T-helper 1 cell treated with Interleukin-12 subunit alpha and Interleukin-12 subunit beta and Interleukin-4 antibody, amounts not matched to agents 30 μg/mL and 1 μg/mL, for 36 hours (primary cell): ENCODE results near the gene PRKAG1.

Source experiments
- H3K27ac Mint-ChIP-seq: one replicate; pipeline ENCODE4 v1.8.0; 2021; ENCODE audit warnings: mild to moderate bottlenecking, mixed read lengths
- H3K27me3 Mint-ChIP-seq: one replicate; pipeline ENCODE4 v1.8.0; 2021; ENCODE audit warnings: low read depth, mixed read lengths
- H3K36me3 Mint-ChIP-seq: one replicate; pipeline ENCODE4 v1.8.0; 2021; ENCODE audit warnings: low read depth, mixed read lengths
- H3K4me1 Mint-ChIP-seq: one replicate; pipeline ENCODE4 v1.8.0; 2021; ENCODE audit warnings: low read depth, mixed read lengths
- H3K4me3 Mint-ChIP-seq: one replicate; pipeline ENCODE4 v1.8.0; 2021; ENCODE audit warnings: mild to moderate bottlenecking, moderate library complexity, mixed read lengths
- H3K9me3 Mint-ChIP-seq: one replicate; pipeline ENCODE4 v1.8.0; 2021; ENCODE audit warnings: mixed read lengths

Gene PRKAG1

DNA sequence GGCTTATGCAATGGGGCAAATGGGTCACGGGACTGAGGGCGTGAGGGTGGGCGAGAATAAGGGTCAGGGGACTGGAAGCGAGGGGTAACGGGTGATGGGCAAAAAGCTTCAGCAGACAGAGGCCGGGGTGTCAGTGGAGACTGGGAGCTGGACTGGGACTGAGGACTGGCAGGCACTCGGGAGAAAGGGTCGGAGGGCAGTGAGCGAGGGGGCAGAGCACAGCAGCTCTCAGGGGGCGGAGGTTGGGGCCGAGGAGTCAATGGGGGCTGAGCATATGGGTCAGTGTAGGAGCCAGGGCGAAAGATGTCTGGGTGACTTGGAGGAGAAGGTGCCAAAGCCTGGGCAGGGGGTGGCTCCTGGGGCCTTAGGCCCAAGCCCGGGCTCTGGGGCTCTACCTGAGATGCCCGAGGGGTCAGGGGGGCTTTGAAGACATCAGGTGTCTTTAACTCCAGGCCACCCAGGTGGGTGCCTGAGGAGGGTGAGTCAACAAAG lies 21.8 kb upstream of the PRKAG1 start:
- Mint-ChIP-seq H3K4me3 (no peak overlapping the region), H3K4me1 (no peaks in the 10 kb centered on the region), H3K27ac (no peak overlapping the region), H3K27me3 (no peaks in the 10 kb centered on the region), H3K9me3 (no peaks in the 10 kb centered on the region), H3K36me3 (peaks cover 47% of the 10 kb centered on the region)

DNA sequence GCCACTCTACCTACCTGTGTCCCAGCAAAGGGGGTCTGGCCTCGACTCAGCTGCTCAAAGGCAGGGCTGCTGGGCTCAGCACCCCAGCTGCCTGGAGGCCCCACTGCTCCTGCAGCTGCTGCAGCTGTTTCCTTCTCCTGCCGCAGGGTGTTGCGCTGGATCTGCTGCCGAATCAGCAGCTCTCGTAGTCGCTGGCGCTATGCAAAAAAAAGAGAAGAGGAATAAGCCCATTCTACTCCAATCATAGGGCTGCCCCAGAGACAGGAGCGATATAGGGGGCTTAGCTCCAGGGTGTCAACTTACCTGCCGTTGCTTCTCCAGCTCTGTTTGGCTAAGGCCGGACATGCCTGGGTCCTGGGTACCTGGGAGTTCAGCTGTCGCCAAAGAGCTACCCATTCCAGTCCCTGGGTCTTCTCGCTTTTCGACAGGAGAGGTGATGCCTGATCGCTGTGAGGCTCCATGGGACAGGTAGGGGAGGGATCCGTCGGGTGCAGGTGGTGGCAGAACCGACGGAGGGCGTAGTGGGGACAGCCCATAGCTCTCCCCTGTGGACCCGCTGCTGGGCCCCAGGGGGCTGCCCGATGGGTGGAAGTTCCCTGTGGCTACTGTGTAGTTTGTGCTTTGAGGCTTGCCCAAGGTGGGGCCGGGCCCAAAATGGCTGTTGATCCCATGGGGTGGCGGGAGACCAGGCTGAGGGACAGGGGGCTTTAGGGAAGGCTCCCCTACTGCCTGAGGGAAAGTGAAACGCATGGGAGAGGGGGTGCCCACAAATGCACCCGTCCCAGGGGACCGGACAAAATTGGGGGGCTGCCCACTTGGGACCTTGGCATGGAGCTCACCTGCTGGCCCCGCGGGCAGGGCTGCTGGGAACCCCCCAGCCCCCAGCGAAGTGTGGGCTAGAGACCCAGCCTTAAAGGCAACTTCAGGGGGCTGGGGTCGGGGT lies 21.1 kb upstream of the PRKAG1 start:
- Mint-ChIP-seq H3K4me3 (no peak overlapping the region), H3K27ac (no peak overlapping the region)

DNA sequence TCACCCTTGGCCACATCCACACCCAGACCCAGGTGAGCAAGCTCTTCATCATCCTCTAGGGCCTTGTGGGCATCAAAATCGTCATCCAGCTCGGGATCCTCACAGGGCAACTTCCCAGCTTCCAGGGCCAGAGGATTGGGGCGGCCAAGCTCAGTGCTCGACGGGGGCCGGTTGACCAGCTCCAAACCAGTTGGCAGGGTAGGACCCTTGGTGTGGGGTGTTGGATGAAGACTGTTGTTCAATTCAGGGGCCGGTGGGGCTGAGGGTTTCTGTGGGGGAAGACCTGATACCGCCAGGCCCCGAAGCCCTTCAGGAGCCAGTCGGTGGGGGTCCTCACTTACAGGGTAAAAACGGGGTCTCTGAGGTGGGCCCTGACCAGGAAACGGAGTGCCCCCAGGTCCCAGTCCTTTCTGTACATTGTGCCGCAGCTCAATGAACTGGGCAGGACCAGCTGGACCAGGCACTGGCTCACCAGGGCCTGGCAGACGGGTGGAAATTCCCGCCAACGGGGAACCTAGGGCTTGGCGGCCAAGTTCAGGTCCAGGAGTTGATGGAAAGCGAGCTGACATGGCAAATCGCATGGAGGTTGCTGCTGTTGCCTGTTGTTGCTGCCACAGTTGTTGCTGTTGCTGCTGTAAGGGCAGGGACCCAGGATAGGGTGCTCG lies 19.8 kb upstream of the PRKAG1 start:
- no peak overlapping the region for H3K27ac Mint-ChIP-seq
- no peaks in the 10 kb centered on the region for H3K4me1 Mint-ChIP-seq
- H3K36me3 Mint-ChIP-seq, result peaks cover 44% of the 10 kb centered on the region
- no peaks in the 10 kb centered on the region for H3K9me3 Mint-ChIP-seq
- no peak overlapping the region for H3K4me3 Mint-ChIP-seq
- no peaks in the 10 kb centered on the region for H3K27me3 Mint-ChIP-seq

More for the DNA sequence above, 21.1 kb upstream of the PRKAG1 start:
- Mint-ChIP-seq H3K36me3 (peaks cover 49% of the 10 kb centered on the region), H3K4me1 (no peaks in the 10 kb centered on the region), H3K27me3 (no peaks in the 10 kb centered on the region), H3K9me3 (no peaks in the 10 kb centered on the region)

DNA sequence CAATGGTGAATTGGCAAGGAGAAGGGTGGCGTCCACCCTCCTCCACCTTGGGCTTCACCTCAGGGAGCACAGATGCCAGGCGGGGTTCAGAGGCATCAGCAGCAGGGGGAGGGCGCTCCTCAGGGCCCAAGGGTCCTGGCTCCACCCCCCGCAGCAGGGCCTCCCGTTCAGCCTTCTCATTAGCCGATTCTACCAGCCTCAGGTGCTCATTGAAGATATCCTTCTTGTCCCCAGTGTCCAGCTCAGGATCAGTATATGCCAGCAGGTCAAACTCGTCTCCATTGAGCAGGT lies 19.3 kb upstream of the PRKAG1 start:
- H3K36me3 Mint-ChIP-seq, result peaks cover 39% of the 10 kb centered on the region
- no peak overlapping the region for H3K4me3 Mint-ChIP-seq
- no peaks in the 10 kb centered on the region for H3K9me3 Mint-ChIP-seq

DNA sequence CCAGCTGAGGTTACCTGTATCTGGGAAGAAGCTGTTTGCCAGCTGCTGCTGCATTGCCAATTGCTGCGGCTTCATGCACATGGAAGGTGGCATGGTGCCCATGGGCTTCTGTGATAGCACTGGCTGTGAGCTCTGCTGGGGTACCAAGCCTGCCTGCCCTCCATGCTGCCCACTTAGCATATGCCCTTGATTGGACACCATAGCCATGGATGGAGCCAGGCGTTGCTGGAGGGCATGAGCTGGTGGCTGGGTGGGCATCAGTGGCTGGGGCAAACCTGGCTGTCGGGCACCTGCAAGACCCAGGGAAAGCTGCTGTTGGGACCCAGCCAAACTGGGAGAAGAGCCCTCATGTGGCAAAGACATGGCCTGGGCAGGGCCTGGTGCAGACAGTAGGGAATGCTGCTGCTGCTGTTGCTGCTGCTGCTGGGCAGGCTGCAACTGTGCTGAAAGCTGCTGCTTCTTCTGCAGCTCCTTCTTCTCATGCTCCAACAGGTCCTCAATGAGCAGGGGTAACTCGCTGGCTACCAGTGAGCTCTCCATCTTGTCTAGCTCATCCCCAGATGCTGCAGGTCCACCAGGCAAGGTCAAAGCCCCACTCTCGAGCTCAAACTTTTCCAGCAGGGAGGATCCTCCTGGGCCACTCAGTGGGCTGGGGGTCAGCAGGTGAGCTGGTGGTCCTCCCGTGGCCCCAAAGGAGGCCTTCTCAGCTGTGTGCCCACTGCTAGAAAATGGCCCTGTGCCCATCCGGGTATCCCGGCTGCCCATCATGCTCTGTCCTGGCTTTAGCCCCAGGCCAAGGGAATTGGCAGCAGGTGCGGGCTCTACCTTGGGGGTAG lies 18.8 kb upstream of the PRKAG1 start:
- no peak overlapping the region for H3K4me3 Mint-ChIP-seq
- peaks cover 39% of the 10 kb centered on the region for H3K36me3 Mint-ChIP-seq
- H3K4me1 Mint-ChIP-seq, result no peaks in the 10 kb centered on the region
- no peaks in the 10 kb centered on the region for H3K27me3 Mint-ChIP-seq
- H3K27ac Mint-ChIP-seq, result no peak overlapping the region
- no peaks in the 10 kb centered on the region for H3K9me3 Mint-ChIP-seq

More for the DNA sequence above, 19.3 kb upstream of the PRKAG1 start:
- H3K4me1 Mint-ChIP-seq, result no peaks in the 10 kb centered on the region
- H3K27me3 Mint-ChIP-seq, result no peaks in the 10 kb centered on the region
- no peak overlapping the region for H3K27ac Mint-ChIP-seq

DNA sequence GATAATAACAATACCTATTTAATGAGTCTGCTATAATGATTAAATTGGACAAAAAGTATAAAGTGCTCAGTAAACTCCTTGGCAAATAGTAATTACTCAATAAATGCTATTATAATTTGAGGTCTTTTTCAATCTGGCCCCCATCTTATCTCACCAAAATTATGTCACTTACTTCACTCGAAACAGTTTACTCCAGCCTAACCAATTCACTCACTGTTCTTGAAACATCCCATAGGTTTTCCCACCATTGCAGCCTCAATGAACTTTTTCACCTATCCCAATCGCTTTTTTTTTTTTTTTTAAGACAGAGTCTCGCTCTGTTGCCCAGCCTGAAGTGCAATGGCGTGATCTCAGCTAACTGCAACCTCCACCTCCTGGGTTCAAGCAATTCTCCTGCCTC lies 17.5 kb upstream of the PRKAG1 start:
- Mint-ChIP-seq H3K9me3 (no peaks in the 10 kb centered on the region), H3K27ac (no peak overlapping the region), H3K4me3 (no peak overlapping the region), H3K4me1 (no peaks in the 10 kb centered on the region), H3K36me3 (peaks cover 38% of the 10 kb centered on the region), H3K27me3 (no peaks in the 10 kb centered on the region)

DNA sequence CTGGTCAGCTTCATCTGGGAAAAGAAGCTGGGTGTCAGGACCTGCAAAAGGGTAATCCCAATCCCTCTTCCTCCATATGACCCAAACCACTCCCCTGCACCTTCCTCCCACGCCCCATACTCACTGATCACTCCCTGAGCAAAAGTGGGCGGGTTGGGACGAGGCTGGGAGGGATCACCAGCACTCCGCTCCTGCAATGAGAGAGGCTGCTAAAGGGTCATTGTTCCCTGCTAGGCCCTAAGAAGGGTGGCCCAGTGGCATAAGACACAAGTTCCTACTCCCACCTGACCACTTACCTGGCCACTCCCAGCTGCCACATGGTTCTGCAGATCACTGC lies 15.7 kb upstream of the PRKAG1 start:
- Mint-ChIP-seq H3K9me3 (no peaks in the 10 kb centered on the region), H3K36me3 (peaks cover 35% of the 10 kb centered on the region), H3K27ac (no peak overlapping the region), H3K4me1 (no peaks in the 10 kb centered on the region), H3K27me3 (no peaks in the 10 kb centered on the region), H3K4me3 (no peak overlapping the region)

DNA sequence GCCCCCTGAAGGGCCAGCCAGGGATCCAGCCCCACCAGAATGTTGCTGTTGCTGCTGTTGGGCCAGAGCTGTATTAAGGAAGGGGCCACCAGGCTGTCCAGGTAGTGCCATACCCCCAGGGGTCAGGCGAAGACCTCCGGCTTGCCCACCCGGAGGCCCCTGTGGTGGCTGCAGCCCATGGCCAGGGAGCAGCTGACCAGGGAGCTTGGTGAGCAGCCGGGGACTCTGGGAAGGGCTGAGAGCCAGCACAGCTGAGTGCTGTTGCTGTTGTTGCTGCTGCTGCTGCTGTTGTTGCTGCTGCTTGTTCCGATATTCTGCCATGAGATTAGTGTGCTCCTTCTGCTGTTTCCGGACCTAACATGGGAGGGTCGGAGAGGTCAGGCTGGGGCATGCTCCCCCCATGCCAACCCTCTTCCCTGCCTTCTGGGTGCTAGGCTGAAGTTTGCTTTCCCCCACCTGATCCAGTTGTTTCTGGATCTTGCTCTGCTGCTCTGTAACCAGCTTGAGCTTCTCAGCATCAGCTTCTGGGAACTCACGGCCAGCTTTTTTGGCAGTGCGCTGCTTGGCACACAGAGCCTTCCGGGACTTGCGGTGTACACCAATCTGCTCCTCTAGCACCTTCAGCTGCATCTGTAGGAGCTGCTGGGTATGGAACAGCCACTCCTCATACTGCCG lies 15.2 kb upstream of the PRKAG1 start:
- H3K4me3 Mint-ChIP-seq, result no peak overlapping the region

DNA sequence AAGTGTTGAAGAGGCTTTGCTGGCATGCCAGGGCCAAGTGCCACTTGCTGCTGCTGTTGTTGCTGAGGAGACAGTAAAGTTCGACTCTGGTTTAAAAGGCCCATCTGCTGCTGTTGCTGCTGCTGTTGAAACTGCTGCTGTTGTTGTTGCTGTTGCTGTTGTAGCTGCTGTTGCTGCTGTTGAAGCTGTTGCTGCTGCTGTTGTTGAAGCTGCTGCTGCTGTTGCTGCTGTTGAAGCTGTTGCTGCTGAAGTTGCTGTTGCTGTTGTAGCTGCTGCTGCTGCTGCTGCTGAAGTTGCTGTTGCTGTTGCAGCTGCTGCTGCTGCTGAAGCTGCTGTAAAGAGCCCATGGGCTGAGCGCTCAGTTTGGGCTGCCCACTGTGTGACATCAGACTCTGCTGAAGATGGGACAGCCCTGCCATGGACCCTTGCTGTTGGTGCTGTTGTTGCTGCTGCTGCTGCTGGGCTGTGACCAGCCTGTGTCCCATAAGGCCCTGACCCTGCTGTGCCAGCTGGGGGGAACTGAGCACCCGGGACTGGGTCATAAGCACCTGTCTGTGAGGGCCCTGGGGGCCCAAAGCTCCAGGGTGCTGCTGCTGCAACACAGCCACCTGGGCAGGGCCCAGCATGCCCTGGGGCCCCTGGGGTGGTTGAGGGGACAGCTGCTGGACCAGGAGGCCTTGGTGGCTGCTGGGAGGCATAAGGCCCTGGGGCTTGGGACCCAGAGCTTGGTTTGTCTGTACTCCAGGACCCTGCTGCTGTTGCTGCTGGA lies 14.3 kb upstream of the PRKAG1 start:
- Mint-ChIP-seq H3K27ac (no peak overlapping the region), H3K4me1 (no peaks in the 10 kb centered on the region), H3K4me3 (no peak overlapping the region), H3K27me3 (no peaks in the 10 kb centered on the region), H3K9me3 (no peaks in the 10 kb centered on the region), H3K36me3 (peaks cover 35% of the 10 kb centered on the region)

More for the DNA sequence above, 15.2 kb upstream of the PRKAG1 start:
- Mint-ChIP-seq H3K9me3 (no peaks in the 10 kb centered on the region), H3K27me3 (no peaks in the 10 kb centered on the region), H3K27ac (no peak overlapping the region), H3K4me1 (no peaks in the 10 kb centered on the region), H3K36me3 (peaks cover 33% of the 10 kb centered on the region)

DNA sequence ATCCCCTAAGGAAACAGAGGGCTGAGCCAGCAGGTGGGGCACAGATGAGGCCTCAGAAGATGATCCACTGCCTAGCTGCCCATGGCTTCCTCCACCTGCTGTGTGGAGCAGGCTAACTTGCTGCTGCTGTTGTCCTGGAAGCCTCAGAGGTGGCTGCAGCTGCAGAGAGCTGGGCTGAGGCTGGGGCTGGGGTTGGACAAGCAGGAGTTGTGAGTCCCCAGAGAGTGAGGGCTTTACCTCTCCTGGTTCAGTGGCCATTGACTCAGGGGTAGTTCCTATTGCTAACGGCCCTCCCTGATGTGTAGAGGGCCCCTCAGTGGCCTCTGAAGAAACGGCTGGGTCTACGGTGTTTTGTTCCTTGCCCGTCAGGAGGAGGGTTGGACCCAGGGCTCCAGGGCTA lies 13.7 kb upstream of the PRKAG1 start:
- no peak overlapping the region for H3K4me3 Mint-ChIP-seq
- no peaks in the 10 kb centered on the region for H3K27me3 Mint-ChIP-seq
- peaks cover 37% of the 10 kb centered on the region for H3K36me3 Mint-ChIP-seq
- no peaks in the 10 kb centered on the region for H3K9me3 Mint-ChIP-seq
- H3K4me1 Mint-ChIP-seq, result no peaks in the 10 kb centered on the region
- no peak overlapping the region for H3K27ac Mint-ChIP-seq

DNA sequence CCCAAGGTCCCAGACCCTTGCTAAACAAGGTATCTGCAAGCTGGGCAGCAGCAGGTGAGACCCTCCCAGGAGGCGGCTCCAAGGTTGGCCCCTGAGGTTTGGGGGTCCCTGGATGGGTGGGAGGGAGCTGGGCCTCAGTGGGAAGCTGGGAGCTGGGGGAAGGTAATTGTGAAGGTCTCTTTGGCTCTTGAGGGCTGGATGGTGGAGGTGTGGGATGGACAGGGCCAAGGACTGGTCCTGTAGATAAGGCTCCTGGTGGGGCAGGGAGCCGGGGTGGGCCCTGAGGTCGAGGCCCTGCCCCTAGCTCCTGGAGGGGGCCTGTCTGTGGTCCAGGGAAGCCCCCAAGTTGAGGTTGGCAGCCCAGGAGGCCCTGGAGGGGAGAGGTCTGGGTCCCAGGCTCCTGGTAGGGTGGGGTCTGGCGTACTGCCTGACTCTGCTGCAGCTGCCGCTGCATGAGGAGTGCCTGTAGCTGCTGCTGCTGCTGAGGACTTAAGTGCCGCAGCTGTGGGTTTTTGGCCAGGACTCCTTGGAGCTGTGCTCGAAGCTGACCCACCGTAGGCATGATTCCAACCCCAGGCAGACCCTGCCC lies 13.1 kb upstream of the PRKAG1 start:
- Mint-ChIP-seq H3K9me3 (no peaks in the 10 kb centered on the region), H3K36me3 (peaks cover 32% of the 10 kb centered on the region), H3K27me3 (no peaks in the 10 kb centered on the region), H3K4me1 (no peaks in the 10 kb centered on the region), H3K27ac (no peak overlapping the region), H3K4me3 (no peak overlapping the region)

DNA sequence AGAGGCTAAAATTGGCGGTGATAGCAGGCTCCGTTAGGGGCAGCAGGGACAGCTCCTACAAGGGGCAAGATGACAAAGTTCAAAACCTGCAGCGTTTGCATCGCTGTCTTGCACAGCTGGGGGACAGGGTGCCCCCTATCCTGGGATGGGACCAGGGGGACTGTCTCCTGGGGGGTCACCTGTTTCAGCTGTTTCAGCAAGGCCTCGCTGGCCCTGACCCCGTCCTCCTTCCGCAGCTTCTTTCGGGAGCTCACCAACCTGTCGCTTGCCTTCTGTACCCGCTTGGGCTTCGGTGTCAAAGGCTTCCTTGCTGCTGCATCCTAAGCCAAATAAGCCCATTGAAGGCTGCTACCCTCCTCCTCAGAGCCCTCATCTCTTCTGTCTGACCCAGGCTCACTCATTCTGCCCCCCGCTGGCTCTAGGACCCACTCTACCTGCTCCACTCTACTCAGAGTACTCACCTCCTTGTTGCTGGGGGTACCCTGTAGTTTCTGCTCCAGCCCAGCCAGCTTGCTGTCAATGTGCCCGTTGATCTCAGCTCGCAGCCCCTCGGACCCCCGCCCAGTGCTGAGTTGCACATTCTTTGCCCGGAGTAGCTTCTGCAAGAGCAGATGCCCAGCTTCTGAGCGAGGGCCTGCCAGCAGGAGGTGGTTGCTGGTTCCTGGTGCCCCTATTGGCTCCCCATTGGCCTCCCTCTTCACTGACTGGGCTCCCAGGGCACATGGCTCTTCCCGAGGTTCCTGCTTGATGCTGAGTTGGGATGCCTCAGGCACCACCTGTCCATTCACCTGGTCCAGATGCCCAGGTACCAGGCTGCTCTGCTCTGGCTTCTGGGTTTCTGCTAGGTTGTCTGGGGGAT lies 12.4 kb upstream of the PRKAG1 start:
- Mint-ChIP-seq H3K4me3 (no peak overlapping the region), H3K27me3 (no peaks in the 10 kb centered on the region), H3K27ac (no peak overlapping the region), H3K9me3 (no peaks in the 10 kb centered on the region), H3K4me1 (no peaks in the 10 kb centered on the region), H3K36me3 (peaks cover 33% of the 10 kb centered on the region)

DNA sequence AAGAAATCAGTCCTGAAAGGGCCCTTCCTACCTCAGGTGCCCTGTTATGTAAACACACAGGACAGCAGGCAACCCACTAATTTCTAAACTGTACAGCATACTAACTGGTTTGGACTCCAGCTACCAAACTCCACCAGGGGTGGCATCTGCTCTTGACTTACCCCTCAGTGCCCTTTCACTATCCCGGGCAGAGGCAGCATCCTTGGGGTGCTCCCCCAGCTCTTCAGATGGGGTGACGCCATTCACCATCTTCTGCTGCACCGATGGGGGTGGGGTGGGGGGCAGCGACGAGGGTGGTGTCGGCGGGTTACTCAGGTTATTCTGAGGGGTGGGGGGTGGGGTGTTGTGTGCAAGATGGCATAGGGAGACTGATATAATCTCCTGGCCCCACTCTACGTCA lies 11.5 kb upstream of the PRKAG1 start:
- H3K4me1 Mint-ChIP-seq, result no peaks in the 10 kb centered on the region
- no peak overlapping the region for H3K4me3 Mint-ChIP-seq
- H3K9me3 Mint-ChIP-seq, result no peaks in the 10 kb centered on the region
- H3K36me3 Mint-ChIP-seq, result peaks cover 34% of the 10 kb centered on the region
- H3K27ac Mint-ChIP-seq, result no peak overlapping the region
- no peaks in the 10 kb centered on the region for H3K27me3 Mint-ChIP-seq
